Stomach (tissue), 4 donors: ENCODE results near the gene LCN6.

ENCODE experiments used
- CTCF ChIP-seq, 7 experiments: fragments of 450-650 bp in 4 of 7; fragments of 200-600 bp in 3 of 7; sonication (generic) in 3 of 7; IDR thresholded peaks; one replicate each; pipeline ENCODE4 v1.5.1; 2016 to 2019; ENCODE audit warnings: antibody characterized with exemption in 7 of 7, control low read depth in 2 of 7, mild to moderate bottlenecking in 1 of 7
- POLR2AphosphoS5 ChIP-seq, 3 donors: sonication (generic); formaldehyde crosslinking; IDR thresholded peaks; one replicate each; pipeline ENCODE4 v1.6.1; 2016; ENCODE audit warnings: antibody characterized with exemption in 3 of 3

DNA sequence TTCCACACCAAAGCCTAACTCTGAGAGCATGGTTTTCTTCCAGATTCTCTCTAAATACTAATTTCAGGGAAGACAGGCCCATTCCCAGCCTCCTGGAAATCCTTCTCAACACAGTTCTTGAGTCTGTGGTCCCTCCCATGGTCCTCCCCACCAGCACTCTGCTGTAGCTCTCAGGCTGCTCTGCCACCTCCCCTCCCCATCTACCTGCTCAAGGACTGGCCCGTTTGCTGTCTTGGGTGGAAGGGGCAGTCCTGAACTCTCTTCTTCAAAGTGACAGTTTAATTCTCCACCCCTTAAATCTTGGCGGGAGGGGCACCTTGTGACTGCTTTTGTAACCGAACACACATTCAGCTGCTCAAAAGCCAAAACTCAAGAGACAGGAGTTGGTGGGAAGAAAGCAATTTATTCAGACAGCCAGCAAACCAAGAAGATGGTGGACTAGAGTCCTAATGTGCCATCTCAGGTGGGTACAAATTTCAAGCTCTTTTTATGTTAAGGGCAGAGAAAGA, 23.6 kb upstream of the LCN6 start:
- TF ChIP-seq CTCF (IDR thresholded peaks at IDR 0.05) (no peak), POLR2AphosphoS5 (IDR thresholded peaks at IDR 0.05) (no peak)
